ENCODE measurements around the gene TBX2. TPM values are rescaled to one million over a fixed set of nuclear protein-coding genes. Genes with fewer than 3 reads are reported as not detected.

TBX2 gene
- total RNA-seq, 1 donor from 2014 or later = 42.4 TPM

DNA sequence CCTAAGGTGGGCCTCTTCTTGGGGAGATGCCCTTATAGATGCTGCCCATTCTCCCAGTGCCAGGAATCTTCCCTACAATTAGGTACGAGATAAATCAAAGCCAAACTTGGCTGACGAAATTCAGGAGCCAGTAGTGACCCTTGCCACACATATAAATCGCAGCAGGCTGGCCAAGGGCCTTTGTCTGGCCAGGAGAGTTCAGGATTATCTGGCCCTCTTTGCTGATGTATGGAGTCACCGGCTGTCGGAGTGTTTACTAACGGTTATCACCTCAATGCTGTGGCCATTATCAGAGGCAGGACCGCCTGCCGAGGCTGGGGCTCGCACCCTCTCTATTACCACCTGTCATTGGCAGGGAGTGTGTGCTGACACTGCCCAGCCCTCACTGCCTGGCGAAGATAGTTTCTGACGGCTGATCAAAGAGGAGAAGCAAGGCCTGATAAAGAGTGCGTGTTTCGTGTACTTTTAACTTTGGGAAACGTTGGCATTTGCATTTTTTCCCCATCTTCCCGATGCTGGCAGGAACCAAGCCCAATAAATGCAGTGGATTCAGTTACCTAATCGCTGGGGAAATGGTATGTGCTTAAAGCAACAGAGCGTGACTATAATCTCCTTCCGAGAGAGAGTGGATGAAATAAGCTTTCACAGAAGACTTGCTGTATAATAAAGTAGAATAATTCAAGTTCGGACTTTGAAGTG lies 32.8 kb upstream of the TBX2 start:
- intact Hi-C loops (cut with DNase I) = no loop called here
- ATAC-seq = no peak
- no peak for DNase-seq (ENCODE audit: low spot score)

DNA sequence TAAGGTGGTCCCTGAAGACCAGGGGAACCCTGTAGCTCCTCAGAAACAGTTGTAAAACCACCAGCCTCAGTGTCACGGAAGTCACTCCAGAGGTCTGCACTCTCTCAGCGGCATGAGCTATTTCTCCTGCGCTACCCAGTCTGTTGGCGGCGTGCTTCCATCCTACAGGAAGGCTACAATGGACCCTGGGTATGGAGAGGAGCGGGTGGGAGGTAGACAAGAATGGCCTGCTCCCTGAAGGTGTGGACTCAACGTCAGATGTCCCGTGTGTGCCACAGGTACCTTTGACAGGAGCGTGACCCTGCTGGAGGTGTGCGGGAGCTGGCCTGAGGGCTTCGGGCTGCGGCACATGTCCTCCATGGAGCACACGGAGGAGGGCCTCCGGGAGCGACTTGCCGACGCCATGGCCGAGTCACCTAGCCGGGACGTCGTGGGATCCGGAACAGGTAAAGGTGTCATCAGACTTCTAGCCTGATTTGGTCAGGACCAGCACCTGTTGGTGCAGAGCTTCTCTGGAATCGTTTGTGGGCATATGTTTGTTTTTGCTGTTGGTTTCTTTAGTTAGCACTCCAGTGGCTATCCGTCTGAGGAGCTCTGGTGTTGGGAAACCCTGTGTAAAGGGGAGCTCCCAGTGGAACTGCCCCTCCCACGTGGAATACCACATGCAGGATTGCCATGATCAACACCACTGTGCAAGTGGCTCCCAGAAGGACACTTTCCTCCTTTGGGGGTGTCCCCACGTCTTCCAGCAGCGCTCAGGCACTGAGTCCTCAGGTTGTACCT lies 31.4 kb upstream of the TBX2 start:
- intact Hi-C loops (cut with DNase I) = no loop called here
- no peak for DNase-seq (ENCODE audit: low spot score)
- no peak for ATAC-seq

DNA sequence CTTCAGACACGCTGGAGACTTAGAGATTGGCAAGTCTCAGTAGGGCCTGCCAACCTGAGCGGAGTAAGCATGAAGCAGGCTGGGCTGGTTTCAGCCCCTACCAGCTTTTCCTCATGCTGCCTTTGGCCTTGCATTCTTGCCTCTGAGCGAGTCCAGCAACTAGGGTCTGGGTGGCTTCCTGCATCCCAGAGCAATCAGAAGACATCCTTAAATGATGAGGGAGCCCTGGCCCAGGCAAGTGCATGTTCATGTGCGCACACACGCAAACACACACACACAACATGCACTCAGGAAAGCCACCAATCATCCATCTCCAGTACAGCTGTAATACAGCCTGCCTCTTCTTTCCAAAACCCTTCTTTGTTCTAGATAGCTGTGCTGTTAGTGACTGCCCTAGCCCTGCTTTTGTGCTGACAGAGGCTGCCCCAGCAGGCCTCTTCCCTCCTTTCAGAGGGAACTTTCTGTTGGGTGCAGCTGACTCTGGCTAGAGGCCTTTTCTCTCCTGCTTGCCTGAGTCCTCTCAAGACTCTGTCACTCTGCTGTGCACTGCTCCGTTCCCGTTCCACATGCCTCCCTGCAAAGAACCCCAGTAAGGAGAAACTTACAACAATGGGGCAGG lies 30.7 kb upstream of the TBX2 start:
- no peak for ATAC-seq
- no peak for DNase-seq (ENCODE audit: low spot score)
- intact Hi-C loops (cut with DNase I) = no loop called here

DNA sequence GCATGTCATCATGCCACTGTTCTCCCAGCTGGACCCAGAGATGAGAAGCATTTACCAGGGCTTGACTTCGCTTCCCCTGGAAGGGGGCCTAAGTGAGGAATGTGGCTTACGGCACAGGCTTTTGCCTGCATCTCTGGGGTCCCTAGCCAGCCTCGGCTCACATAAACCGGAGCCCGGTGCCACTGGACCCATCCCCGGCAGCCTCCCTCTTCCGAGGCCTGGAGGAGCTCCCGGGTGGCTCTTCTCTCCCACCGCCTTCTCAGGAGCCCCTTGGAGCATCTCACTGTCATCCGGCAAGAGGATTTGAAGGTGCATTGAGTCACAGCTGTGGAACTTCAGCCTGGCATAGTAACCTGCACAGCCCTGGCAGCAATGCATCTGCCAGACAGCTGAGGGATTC lies 29.9 kb upstream of the TBX2 start:
- ATAC-seq (no peak), DNase-seq (ENCODE audit: low spot score) (no peak)
- intact Hi-C loops (cut with DNase I) = no loop called here

DNA sequence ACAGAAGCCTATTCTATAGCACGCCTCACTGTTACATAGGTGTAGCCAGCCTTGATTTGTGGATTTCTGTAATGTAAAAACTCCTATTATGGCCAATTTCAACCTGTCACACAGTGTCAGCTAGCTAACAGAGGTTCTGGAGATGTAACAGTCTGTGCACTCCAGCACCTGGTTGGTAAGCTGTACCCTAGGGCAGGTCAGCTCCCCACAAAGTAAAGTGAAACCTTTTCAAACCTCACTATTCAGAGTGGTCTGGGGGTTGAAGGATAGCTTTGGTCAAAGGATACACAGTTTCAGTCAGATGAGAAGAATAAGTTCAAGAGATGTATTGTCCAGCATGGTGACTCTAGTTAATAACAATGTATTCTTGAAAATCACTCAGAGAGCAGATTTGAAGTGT lies 28.5 kb upstream of the TBX2 start:
- intact Hi-C loops (cut with DNase I) = no loop called here

DNA sequence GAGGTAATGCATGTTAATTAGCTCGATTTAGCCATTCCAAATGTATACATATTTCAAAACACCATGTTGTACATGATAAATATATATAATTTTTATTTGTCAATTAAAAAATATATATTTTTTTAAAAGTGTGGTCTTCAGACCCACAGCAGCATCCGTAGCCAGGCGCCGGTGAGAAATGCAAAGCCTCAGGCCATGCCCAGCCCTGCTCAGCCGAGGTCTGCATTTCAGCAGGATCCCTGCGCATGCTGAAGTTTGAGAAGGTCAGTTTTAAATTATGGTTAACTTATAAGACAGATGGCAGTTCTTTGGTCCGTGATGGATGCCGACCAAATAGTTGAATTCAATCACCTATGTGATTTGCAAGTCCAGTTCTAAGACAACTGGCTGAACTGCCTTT lies 28.0 kb upstream of the TBX2 start:
- DNase-seq (ENCODE audit: low spot score) = no peak
- intact Hi-C loops (cut with DNase I) = no loop called here
- no peak for ATAC-seq

More for the DNA sequence above, 28.5 kb upstream of the TBX2 start:
- DNase-seq (ENCODE audit: low spot score) (no peak), ATAC-seq (no peak)

DNA sequence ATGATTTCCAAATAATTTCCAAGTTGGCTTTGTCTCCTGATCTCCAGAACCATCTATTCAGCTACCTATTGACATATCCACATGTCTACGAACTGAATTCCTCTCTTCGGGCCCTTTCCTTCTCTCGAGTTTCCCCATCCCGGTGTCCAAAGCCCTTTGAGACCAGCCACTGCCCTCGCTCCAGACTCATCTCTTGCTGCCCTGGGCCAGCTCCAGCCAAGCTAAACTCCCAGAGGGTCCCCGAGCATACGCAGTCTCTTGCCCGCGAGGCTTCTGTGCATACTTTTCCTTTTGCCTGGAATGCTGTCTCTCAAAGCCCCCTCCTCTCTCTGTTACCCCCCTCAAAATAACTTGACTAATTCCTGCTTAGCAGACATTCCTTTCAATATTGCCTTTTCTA lies 27.2 kb upstream of the TBX2 start:
- intact Hi-C loops (cut with DNase I) = no loop called here
- DNase-seq (ENCODE audit: low spot score) = no peak
- no peak for ATAC-seq

DNA sequence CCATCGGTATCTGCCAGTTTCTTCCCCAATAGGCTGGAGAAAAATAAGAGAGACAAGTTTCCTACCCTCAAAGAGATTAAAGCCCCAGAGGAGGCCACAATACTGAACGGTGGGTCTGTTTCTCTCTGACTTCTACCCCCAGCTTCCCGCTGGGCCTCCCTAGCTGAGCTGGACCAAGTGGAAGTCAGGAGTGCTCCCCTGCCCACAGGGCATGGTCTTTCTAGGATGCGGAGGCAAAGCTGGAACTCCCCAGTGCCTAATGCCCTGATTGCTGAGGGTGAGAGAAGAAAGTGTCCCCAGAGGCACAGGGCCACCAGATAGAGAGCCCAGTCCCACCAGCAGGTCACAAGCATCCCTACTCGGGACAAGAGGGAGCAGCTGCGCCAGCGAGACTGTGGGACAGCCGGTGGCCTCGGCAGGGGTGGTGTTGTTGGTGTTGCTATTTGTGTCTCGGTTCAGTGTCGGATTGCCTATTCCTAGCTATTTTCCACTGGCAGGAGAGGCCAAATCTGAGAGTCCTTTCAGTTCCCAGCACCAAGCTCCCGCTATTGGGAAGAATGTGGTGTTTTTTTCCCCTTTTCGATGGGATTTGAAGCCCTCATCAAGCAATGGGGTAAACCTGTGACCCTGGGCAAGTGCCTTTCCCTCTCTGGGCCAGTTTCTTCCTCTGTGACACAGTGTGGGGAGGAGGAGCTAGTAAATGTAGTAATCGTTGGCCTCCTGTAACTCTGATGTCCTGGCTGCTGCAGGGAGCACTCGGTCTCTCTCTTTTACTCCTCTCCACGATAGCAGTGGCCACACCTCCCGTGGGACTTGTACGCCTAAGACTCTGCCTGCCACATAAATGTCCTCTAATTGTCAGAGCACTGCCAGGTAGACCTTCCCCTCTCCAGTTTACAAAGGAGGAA lies 22.5 kb upstream of the TBX2 start:
- intact Hi-C loops (cut with DNase I) = no loop called here
- DNase-seq (ENCODE audit: low spot score) (peak; percentile 51), ATAC-seq (no peak)

DNA sequence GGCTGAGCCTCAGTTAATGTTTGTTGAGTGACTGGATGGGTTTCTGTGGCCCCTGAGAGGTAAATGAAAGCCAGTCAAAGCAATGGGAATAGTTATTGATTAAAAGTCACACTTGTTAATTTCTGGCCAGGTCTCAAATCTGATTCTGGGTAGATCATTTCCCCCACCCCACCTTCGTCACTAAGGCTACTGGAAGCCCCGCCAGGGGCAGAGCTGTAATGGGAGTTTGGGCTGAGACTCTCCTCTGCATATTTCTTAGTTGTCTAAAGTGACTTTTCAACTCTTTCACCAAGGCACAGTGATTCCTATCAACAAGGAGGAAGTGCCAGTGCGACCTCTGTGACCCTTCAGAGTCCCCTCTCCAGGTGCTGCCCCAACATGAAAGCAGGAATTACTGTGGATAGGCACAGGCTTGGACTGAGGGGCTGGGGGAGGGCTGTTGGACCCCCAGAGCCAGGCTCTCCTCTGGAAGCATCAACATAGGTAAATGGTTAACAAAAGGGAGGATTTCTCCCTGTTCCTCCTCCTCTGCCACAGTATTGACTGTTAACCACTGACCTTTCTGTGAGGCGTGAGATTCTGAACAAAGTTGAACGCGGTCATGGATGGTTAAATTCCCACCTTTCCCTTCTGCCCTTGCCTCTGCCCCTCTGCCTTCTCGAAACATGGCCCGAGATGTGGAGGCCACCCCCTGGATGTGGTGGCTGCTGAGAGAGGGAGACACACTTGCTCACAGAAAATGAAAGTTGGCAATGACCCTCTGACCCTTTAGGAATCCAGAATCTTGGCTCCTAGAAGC lies 20.8 kb upstream of the TBX2 start:
- ATAC-seq = no peak
- intact Hi-C loops (cut with DNase I) = no loop called here
- DNase-seq (ENCODE audit: low spot score) = no peak

DNA sequence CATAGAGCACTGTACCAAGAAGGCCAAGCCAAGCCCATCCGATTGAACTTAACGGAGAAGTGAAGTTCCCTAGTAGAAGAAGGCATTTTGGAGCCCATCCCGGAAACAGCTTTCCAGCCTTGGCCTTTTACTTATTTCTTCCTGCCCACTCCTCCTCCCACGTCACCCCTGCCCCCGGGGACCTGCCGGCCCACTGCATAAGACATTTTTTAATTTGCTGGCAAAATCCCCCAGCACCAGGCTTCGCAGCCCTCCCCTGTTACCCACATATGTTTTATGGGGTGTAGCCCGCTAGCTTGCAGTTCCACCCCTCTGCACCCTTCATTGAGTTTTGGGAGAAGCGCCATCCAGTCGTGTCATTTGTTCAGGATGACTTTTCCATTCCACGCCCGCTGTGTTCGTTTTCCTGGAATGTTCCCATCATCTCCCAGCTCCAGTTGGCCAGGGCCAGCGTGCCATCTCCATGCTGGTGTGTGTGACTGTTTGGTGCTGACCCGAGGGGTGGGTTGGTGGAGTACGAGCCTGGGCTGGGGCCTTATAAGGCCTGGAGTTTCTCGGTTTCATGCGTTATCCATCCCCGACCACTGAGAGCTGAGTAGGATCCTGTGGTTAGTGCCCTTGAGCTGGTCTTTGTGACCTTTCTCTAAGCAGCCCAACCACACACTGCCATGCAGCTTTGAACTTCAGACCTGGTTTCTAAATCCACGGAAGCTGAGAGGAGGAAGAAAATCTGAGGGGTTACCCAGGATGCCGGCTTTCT lies 20.0 kb upstream of the TBX2 start:
- intact Hi-C loops (cut with DNase I) = no loop called here
- ATAC-seq = no peak
- no peak for DNase-seq (ENCODE audit: low spot score)

DNA sequence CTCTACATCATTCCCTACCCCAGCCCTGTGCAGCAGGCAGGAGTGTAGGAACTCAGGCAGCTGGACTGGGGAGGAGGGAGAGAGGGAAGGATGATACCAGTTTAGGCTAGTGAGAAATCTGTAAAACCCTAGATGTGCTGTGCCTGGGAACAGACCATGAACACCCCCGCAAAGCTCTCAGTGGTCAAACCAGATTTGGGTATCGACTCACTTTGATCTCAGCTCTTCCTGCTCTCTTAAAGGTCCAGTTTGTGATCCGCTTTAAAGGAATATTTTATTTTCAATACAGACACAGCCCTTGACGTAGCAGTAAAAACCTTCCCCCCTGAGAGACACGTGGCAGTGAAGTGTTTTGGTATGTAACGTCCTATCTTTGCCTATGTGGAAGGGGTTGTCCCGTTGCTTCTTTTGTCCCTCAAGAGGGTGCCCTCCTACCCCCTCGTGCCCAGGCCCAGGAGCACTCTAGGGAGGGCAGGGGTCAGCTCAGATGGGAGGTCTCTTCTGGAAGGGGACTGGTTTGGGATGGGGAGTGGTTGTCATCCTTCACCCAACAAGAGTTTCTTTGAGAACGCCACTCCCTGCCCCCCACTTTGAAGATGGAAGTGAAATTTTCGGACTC lies 19.3 kb upstream of the TBX2 start:
- ATAC-seq = no peak
- DNase-seq (ENCODE audit: low spot score) = no peak
- intact Hi-C loops (cut with DNase I) = no loop called here

DNA sequence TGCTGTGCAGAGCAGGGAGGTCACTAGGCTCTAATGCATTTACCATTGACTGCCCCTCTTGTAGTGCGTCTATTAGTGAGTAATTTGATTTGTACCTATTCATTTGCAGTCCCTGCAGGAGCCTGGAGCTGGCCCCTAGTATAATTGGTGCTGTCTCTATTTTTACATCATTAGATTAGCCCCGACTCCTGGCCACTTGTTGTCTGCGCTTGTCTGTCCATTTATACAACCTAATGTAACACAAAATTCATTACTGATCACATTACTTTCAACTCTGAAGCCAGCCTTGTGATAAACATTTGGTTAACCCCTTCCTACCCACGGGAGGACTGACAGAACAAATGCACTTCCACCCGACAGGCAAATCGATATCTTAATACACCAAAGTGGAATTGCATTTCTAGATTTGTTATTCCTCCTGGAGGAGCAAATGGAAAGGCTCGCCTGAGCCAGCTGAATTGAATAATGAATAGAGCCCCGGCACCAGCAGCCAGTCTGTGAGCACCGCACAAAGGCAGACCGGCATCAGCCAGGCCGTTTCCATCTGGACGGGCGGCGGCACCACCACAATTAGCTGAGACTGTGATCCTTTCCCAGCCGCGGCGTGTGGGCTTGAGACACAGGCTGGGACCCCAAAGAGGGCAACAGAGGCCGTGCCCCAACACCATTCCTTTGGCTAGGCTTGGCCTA lies 18.7 kb upstream of the TBX2 start:
- intact Hi-C loops (cut with DNase I) = no loop called here
- ATAC-seq = no peak

DNA sequence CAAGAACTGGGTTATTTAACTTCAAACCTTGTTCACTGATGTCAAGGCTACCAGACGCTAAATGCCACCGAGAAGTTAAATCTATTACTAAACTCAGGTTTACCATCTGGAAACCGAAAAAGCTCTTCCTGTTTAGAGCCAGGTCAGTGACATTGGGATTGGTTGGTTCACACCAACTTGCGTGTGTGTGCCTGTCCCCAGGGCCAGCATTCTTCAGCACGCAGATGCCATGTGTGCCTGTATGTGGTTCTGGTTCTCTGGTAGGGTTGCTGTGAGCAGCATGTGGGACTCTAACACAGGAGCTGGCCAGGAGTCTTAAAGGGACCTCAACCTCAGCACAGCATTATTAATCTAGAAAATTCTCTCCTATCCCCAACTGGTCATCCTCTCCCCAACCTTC lies 18.1 kb upstream of the TBX2 start:
- DNase-seq (ENCODE audit: low spot score) = no peak
- intact Hi-C loops (cut with DNase I) = no loop called here
- ATAC-seq = no peak

More for the DNA sequence above, 18.7 kb upstream of the TBX2 start:
- peak; percentile 51 for DNase-seq (ENCODE audit: low spot score)

DNA sequence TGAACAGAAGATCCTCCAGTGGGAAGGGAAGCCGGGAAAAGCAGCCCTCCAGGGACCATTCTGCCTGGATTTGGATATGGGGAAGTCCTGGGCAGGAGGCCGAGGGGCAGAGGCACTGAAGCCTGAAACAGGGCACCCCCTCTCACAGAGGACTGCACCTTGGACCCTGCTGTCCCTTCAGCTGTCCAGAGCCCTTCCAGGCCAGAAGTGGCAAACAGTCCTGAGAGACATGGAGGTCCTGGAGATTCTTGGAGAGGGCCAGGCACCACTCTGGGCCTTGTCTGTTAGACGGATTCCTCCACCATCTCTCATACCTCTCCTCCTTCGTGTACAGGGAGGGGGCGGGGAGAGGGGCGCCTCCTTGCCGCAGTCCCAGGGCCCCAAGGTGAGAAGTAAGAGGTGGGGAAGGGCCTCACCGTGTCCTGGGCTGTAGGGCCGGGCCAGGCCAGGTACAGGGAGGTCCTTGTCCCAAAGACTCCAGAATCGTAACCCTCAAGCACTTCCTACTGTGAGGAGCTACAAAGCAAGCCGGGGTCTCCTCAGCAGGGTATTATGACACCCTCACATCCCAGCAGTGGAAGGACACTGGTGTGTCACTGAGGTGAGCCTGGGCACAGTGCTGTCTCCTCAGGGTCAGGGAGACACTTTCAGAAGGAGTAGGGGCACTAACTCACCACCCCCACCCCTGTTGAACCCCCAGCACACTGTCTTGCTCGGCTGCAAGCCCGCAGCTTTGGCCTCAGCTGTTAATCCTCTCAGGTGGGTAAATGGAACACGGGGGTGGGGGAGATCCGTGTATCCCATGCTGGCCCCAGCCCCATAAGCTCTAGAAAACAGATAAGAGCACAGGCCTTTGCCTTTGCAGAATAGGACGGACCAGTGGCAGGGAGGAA lies 16.6 kb upstream of the TBX2 start:
- DNase-seq (ENCODE audit: low spot score) (no peak), ATAC-seq (no peak)
- intact Hi-C loops (cut with DNase I) = no loop called here

DNA sequence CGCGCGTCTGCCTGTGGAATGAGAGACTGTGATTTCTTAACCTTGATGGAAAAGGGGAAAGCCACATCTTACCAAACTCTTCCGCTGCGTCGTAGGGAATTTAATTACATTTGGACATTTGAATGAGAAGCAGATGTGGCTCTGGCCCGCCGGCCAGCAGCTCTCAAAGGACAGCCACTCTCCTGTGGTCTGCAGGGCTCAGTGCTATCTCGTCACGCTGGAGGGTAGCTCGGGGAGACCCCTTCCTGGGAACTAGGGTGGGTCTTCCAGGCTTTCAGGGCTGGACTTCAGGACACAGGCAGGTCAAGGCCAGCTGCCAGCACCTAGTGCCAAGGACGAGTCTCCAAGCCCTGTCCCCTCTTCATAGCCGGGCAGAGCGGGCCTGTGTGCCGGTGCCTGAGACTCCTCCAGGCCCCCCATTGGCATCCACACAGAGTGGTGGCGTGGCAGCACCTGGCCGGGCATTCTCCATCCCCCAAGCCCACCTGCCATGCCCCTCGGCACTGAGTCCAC lies 15.9 kb upstream of the TBX2 start:
- intact Hi-C loops (cut with DNase I) = no loop called here
- ATAC-seq (peak; percentile 75), DNase-seq (ENCODE audit: low spot score) (peak; percentile 58)

DNA sequence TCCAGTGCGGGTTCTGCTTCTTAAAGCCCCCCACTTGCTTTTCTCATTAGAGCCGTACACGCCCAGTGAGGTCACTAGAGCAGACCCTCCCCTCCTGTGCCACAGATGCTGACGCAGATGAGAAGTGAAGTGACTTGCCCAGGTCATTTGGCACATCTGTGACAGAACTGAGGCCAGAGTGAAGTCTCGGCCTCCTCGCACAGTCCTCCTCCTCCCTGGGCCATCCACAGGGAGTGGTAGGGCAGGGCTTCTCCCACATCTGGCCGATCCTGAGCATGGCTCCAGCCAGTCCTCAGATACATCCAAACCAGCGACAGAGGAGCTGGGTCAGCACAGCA lies 15.3 kb upstream of the TBX2 start:
- intact Hi-C loops (cut with DNase I) = no loop called here
- DNase-seq (ENCODE audit: low spot score) (no peak), ATAC-seq (peak; percentile 63)

Data from sciatic nerve (tissue), 2 donors.